Measurements from ENCODE around the gene PMM1. TPM values are rescaled to one million over a fixed set of nuclear protein-coding genes. Genes with fewer than 3 reads are reported as not detected.

PMM1 gene
- total and polyA plus RNA-seq, 2 of the 13 experiments (the other 11 are each of a cell fraction or from before 2014, with no cell fraction given), result 17.8 to 95.6 TPM

DNA sequence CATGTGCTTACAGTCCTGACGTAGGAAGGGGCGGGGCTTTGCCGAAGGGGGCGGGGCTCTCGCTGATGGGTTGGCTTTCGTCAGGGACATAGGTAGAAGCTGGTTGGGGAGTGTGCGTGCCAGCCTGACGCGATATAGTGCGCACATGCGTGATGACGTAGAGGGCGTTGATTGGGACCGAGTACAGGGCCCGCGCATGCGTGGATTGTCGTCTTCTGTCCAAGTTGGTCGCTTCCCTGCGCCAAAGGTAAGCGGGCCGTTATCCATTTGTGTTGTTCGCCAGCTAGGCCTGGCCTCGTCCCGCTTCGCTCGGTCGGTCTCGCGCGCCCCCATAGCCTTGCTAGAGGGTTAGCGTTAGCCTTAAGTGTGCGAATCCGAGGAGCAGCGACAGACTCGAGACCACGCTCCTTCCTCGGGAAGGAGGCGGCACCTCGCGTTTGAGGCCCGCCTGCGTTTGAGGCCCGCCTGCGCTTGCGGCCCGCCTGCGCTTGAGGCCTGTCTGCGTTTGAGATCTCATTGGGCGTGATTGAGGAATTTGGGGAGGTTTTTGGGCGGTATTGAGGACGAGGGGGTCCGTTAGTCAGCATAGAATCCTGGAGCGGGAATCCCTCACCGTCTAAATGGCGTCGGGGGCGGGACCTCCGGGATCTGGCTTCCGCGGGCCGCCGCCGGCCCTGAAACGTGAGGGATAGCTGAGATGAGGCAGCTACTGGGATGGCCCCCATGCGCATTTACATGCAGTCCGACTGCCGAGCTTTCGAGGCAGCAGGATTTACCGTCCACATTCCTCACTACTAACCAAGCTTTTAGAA, 31.7 kb upstream of the PMM1 start, which contains the start of gene XRCC6 (continued):
- TF ChIP-seq, protein P1, sequence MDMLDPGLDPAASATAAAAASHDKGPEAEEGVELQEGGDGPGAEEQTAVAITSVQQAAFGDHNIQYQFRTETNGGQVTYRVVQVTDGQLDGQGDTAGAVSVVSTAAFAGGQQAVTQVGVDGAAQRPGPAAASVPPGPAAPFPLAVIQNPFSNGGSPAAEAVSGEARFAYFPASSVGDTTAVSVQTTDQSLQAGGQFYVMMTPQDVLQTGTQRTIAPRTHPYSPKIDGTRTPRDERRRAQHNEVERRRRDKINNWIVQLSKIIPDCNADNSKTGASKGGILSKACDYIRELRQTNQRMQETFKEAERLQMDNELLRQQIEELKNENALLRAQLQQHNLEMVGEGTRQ (IDR thresholded peaks at IDR 0.05; ENCODE audit: low read depth, low read length), result no peak
- TF ChIP-seq, protein P1 (CRISPR knock-in tag; IDR thresholded peaks at IDR 0.05; ENCODE audit: borderline replicate concordance), result no peak
- TF ChIP-seq NFYB (CRISPR knock-in tag; IDR thresholded peaks at IDR 0.05) (peak; percentile 80), HMG20B (CRISPR knock-in tag; conservative IDR thresholded peaks at IDR 0.05) (no peak), ZNF430 (CRISPR knock-in tag; IDR thresholded peaks at IDR 0.05) (peak; percentile 52; the same call in 1 of the 2 replicates), RFX5 (IDR thresholded peaks at IDR 0.05; ENCODE audit: low read depth, low read length) (peak; percentile 76), TCF7L2 (IDR thresholded peaks at IDR 0.05; ENCODE audit: low read depth, low read length) (no peak), ZBTB38 (CRISPR knock-in tag; IDR thresholded peaks at IDR 0.05) (peak; percentile 72; the same call in 1 of the 2 replicates), ZNF543 (CRISPR knock-in tag; IDR thresholded peaks at IDR 0.05) (peak; percentile 38; the same call in 1 of the 2 replicates), HDAC6 (IDR thresholded peaks at IDR 0.05; ENCODE audit: low read depth, low read length) (no peak), ZNF30 (CRISPR knock-in tag; IDR thresholded peaks at IDR 0.05) (peak; percentile 91), KLF6 (CRISPR knock-in tag; IDR thresholded peaks at IDR 0.05) (0 out of 2 replicates have a peak, but pooled peaks have one; percentile 40), GATAD1 (CRISPR knock-in tag; IDR thresholded peaks at IDR 0.05) (peak; percentile 91), SP140L (CRISPR knock-in tag; IDR thresholded peaks at IDR 0.05; ENCODE audit: borderline replicate concordance) (no peak; the same call in 1 of the 2 replicates), SOX6 (IDR thresholded peaks at IDR 0.05) (no peak), SOX6 (CRISPR knock-in tag; IDR thresholded peaks at IDR 0.05) (peak; percentile 54; the same call in 1 of the 2 replicates), FOXC1 (CRISPR knock-in tag; IDR thresholded peaks at IDR 0.05; ENCODE audit: borderline replicate concordance) (peak; percentile 91), MEF2D (CRISPR knock-in tag; IDR thresholded peaks at IDR 0.05) (peak; percentile 75)
- TF ChIP-seq, protein P2, sequence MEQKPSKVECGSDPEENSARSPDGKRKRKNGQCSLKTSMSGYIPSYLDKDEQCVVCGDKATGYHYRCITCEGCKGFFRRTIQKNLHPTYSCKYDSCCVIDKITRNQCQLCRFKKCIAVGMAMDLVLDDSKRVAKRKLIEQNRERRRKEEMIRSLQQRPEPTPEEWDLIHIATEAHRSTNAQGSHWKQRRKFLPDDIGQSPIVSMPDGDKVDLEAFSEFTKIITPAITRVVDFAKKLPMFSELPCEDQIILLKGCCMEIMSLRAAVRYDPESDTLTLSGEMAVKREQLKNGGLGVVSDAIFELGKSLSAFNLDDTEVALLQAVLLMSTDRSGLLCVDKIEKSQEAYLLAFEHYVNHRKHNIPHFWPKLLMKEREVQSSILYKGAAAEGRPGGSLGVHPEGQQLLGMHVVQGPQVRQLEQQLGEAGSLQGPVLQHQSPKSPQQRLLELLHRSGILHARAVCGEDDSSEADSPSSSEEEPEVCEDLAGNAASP (CRISPR knock-in tag; IDR thresholded peaks at IDR 0.05; ENCODE audit: borderline replicate concordance), result no peak
- TF ChIP-seq, protein P3, sequence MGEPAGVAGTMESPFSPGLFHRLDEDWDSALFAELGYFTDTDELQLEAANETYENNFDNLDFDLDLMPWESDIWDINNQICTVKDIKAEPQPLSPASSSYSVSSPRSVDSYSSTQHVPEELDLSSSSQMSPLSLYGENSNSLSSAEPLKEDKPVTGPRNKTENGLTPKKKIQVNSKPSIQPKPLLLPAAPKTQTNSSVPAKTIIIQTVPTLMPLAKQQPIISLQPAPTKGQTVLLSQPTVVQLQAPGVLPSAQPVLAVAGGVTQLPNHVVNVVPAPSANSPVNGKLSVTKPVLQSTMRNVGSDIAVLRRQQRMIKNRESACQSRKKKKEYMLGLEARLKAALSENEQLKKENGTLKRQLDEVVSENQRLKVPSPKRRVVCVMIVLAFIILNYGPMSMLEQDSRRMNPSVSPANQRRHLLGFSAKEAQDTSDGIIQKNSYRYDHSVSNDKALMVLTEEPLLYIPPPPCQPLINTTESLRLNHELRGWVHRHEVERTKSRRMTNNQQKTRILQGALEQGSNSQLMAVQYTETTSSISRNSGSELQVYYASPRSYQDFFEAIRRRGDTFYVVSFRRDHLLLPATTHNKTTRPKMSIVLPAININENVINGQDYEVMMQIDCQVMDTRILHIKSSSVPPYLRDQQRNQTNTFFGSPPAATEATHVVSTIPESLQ (CRISPR knock-in tag; conservative IDR thresholded peaks at IDR 0.05), result no peak
- TF ChIP-seq, protein P4, sequence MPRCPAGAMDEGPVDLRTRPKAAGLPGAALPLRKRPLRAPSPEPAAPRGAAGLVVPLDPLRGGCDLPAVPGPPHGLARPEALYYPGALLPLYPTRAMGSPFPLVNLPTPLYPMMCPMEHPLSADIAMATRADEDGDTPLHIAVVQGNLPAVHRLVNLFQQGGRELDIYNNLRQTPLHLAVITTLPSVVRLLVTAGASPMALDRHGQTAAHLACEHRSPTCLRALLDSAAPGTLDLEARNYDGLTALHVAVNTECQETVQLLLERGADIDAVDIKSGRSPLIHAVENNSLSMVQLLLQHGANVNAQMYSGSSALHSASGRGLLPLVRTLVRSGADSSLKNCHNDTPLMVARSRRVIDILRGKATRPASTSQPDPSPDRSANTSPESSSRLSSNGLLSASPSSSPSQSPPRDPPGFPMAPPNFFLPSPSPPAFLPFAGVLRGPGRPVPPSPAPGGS (CRISPR knock-in tag; IDR thresholded peaks at IDR 0.05), result peak; percentile 79
- TF ChIP-seq, protein P5, sequence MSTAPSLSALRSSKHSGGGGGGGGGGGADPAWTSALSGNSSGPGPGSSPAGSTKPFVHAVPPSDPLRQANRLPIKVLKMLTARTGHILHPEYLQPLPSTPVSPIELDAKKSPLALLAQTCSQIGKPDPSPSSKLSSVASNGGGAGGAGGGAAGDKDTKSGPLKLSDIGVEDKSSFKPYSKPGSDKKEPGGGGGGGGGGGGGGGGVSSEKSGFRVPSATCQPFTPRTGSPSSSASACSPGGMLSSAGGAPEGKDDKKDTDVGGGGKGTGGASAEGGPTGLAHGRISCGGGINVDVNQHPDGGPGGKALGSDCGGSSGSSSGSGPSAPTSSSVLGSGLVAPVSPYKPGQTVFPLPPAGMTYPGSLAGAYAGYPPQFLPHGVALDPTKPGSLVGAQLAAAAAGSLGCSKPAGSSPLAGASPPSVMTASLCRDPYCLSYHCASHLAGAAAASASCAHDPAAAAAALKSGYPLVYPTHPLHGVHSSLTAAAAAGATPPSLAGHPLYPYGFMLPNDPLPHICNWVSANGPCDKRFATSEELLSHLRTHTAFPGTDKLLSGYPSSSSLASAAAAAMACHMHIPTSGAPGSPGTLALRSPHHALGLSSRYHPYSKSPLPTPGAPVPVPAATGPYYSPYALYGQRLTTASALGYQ (CRISPR knock-in tag; IDR thresholded peaks at IDR 0.05), result no peak

Measured in HepG2 (cell line).